Caco-2 (cell line): ENCODE measurements around the gene PPIA. TPM values are rescaled to one million over a fixed set of nuclear protein-coding genes. Genes with fewer than 3 reads are reported as not detected.
"Not testable (repeated sequence)": the region's sequence is repeated elsewhere in the genome, so short reads cannot be mapped to it uniquely, and the experiment has no call there.

Experiments used
- BruUV-seq: library from RNA; stranded (reverse); fragments of 400-500 nt; replicated peaks from 2 replicates; lab custom pipeline; 2021; lab: Mats Ljungman, UMichigan
- CTCF ChIA-PET: fragments of 300-600 bp; sonication (Branson Sonifier 250); formaldehyde crosslinking; loops from one replicate; lab custom pipeline; 2022; ENCODE audit warnings: antibody characterized with exemption; lab: Charles Lee
- POLR2A ChIA-PET: fragments of 300-600 bp; sonication (Branson Sonifier 250); formaldehyde crosslinking; loops from one replicate; lab custom pipeline; 2022; ENCODE audit warnings: antibody characterized with exemption; lab: Charles Lee
- DNase-seq, 2 experiments: peaks; one replicate each; pipeline versions ENCODE4 v3.0.0 to v3.0.0-alpha.2; 2020 to 2022
- H3K27me3 ChIP-seq: replicated peaks from 2 replicates; pipeline ENCODE4 v1.6.0; 2011; ENCODE audit warnings: low read length; ENCODE audit not compliant: control insufficient read depth, insufficient read depth
- H3K36me3 ChIP-seq: 2 replicates; pipeline ENCODE4 v1.5.1; 2011; ENCODE audit warnings: low read length; ENCODE audit not compliant: control insufficient read depth, insufficient read depth
- H3K4me1 ChIP-seq: fragments of 250-450 bp; sonication (Bioruptor Pico); 2 replicates; pipeline ENCODE4 v1.5.1; 2020; ENCODE audit warnings: mild to moderate bottlenecking
- H3K4me3 ChIP-seq: 2 replicates; pipeline ENCODE4 v1.5.1; 2011; ENCODE audit warnings: low read depth, mild to moderate bottlenecking, control low read depth, low read length
- H3K9me3 ChIP-seq: fragments of 250-450 bp; sonication (Bioruptor Pico); 2 replicates; pipeline ENCODE4 v1.5.1; 2020; ENCODE audit warnings: mild to moderate bottlenecking, moderate library complexity
- H3K27ac Mint-ChIP-seq: one replicate; pipeline ENCODE4 v1.8.0; 2022; ENCODE audit warnings: mixed read lengths; ENCODE audit not compliant: unreplicated experiment
- H3K27me3 Mint-ChIP-seq: one replicate; pipeline ENCODE4 v1.8.0; 2022; ENCODE audit warnings: mixed read lengths; ENCODE audit not compliant: insufficient read depth, unreplicated experiment
- H3K36me3 Mint-ChIP-seq: one replicate; pipeline ENCODE4 v1.8.0; 2022; ENCODE audit warnings: mild to moderate bottlenecking, mixed read lengths; ENCODE audit not compliant: insufficient read depth, unreplicated experiment
- H3K4me1 Mint-ChIP-seq: one replicate; pipeline ENCODE4 v1.8.0; 2022; ENCODE audit warnings: low read depth, mixed read lengths; ENCODE audit not compliant: unreplicated experiment
- H3K4me3 Mint-ChIP-seq: one replicate; pipeline ENCODE4 v1.8.0; 2022; ENCODE audit warnings: mild to moderate bottlenecking, moderate library complexity, mixed read lengths; ENCODE audit not compliant: unreplicated experiment
- H3K9me3 Mint-ChIP-seq: one replicate; pipeline ENCODE4 v1.8.0; 2022; ENCODE audit warnings: mixed read lengths; ENCODE audit not compliant: unreplicated experiment
- intact Hi-C: fragments of 100-400 bp; cut with micrococcal nuclease; formaldehyde crosslinking; loops from one replicate; pipeline ENCODE4 v1.10.0; 2022; ENCODE audit not compliant: unreplicated experiment
- total RNA-seq: library from RNA; stranded (reverse); gene quantifications from 2 replicates; pipeline ENCODE4 v1.2.3, GENCODE V29; 2022
- TF ChIP-seq, protein P1 (sequence below), 2 experiments: fragments of 200-600 bp in 1 of 2; IDR thresholded peaks; 1 replicate in 1 of 2; 2 replicates in 1 of 2; pipeline versions ENCODE4 v1.5.1 to v1.8.0; 2011 to 2022; ENCODE audit warnings: antibody characterized with exemption in 1 of 2, control low read depth in 1 of 2, inconsistent platforms in 1 of 2, low read depth in 1 of 2, low read length in 1 of 2, mild to moderate bottlenecking in 1 of 2, moderate library complexity in 1 of 2; ENCODE audit not compliant: insufficient read depth in 1 of 2, severe bottlenecking in 1 of 2, unreplicated experiment in 1 of 2

PPIA gene
- total RNA-seq, 1 experiment from 2014 or later, result 2,104 TPM

DNA sequence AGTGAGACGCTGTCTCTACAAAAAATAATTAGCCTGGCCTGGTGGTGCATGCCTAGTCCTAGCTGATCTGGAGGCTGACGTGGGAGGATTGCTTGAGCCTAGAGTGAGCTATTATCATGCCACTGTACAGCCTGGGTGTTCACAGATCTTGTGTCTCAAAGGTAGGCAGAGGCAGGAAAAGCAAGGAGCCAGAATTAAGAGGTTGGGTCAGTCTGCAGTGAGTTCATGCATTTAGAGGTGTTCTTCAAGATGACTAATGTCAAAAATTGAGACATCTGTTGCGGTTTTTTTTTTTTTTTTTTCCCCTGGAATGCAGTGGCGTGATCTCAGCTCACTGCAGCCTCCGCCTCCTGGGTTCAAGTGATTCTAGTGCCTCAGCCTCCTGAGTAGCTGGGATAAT lies 5.4 kb downstream of the PPIA start:
- Histone ChIP-seq H3K4me1 (0 out of 2 replicates have a peak, but pooled peaks cover 3% of the 10 kb centered on the region), H3K36me3 (peaks cover 12% of the 10 kb centered on the region), H3K4me3 (no peak overlapping the region), H3K27me3 (no peaks in the 10 kb centered on the region), H3K9me3 (no peaks in the 10 kb centered on the region)
- Mint-ChIP-seq H3K36me3 (peaks cover 94% of the 10 kb centered on the region), H3K9me3 (no peaks in the 10 kb centered on the region), H3K27ac (no peak overlapping the region), H3K4me3 (no peak overlapping the region), H3K4me1 (no peaks in the 10 kb centered on the region), H3K27me3 (no peaks in the 10 kb centered on the region)
- intact Hi-C loops, result no loop called here
- TF ChIP-seq, protein P1, sequence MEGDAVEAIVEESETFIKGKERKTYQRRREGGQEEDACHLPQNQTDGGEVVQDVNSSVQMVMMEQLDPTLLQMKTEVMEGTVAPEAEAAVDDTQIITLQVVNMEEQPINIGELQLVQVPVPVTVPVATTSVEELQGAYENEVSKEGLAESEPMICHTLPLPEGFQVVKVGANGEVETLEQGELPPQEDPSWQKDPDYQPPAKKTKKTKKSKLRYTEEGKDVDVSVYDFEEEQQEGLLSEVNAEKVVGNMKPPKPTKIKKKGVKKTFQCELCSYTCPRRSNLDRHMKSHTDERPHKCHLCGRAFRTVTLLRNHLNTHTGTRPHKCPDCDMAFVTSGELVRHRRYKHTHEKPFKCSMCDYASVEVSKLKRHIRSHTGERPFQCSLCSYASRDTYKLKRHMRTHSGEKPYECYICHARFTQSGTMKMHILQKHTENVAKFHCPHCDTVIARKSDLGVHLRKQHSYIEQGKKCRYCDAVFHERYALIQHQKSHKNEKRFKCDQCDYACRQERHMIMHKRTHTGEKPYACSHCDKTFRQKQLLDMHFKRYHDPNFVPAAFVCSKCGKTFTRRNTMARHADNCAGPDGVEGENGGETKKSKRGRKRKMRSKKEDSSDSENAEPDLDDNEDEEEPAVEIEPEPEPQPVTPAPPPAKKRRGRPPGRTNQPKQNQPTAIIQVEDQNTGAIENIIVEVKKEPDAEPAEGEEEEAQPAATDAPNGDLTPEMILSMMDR (IDR thresholded peaks at IDR 0.05; ENCODE audit: insufficient read depth in 1 of 2, low read depth in 1 of 2, low read length in 1 of 2, severe bottlenecking in 1 of 2, unreplicated experiment in 1 of 2), result no peak
- POLR2A ChIA-PET, result no interaction called here
- no peak for DNase-seq
- CTCF ChIA-PET, result interaction anchor here (0.5 kb wide), 1 partner anchor 291 kb away, joined by 3 read pairs; no protein-coding TSS in a partner anchor
- BruUV-seq, result no TSS peak

DNA sequence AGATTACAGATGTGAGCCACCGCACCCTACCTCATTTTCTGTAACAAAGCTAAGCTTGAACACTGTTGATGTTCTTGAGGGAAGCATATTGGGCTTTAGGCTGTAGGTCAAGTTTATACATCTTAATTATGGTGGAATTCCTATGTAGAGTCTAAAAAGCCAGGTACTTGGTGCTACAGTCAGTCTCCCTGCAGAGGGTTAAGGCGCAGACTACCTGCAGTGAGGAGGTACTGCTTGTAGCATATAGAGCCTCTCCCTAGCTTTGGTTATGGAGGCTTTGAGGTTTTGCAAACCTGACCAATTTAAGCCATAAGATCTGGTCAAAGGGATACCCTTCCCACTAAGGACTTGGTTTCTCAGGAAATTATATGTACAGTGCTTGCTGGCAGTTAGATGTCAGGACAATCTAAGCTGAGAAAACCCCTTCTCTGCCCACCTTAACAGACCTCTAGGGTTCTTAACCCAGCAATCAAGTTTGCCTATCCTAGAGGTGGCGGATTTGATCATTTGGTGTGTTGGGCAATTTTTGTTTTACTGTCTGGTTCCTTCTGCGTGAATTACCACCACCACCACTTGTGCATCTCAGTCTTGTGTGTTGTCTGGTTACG lies 6.0 kb downstream of the PPIA start:
- no TSS peak for BruUV-seq
- H3K4me1 ChIP-seq, result 0 out of 2 replicates have a peak, but pooled peaks cover 3% of the 10 kb centered on the region
- POLR2A ChIA-PET, result no interaction called here
- H3K36me3 Mint-ChIP-seq, result peaks cover 88% of the 10 kb centered on the region
- no peaks in the 10 kb centered on the region for H3K27me3 Mint-ChIP-seq
- CTCF ChIA-PET, result no interaction called here
- no peaks in the 10 kb centered on the region for H3K4me1 Mint-ChIP-seq
- no peaks in the 10 kb centered on the region for H3K9me3 Mint-ChIP-seq
- DNase-seq, result no peak
- H3K9me3 ChIP-seq, result no peaks in the 10 kb centered on the region
- no peak overlapping the region for H3K4me3 ChIP-seq
- no peak overlapping the region for H3K4me3 Mint-ChIP-seq
- TF ChIP-seq, protein P1 (IDR thresholded peaks at IDR 0.05; ENCODE audit: insufficient read depth in 1 of 2, low read depth in 1 of 2, low read length in 1 of 2, severe bottlenecking in 1 of 2, unreplicated experiment in 1 of 2), result no peak
- H3K27ac Mint-ChIP-seq, result peak overlapping the region; percentile 35
- H3K36me3 ChIP-seq, result peaks cover 12% of the 10 kb centered on the region
- no peaks in the 10 kb centered on the region for H3K27me3 ChIP-seq
- intact Hi-C loops, result no loop called here

DNA sequence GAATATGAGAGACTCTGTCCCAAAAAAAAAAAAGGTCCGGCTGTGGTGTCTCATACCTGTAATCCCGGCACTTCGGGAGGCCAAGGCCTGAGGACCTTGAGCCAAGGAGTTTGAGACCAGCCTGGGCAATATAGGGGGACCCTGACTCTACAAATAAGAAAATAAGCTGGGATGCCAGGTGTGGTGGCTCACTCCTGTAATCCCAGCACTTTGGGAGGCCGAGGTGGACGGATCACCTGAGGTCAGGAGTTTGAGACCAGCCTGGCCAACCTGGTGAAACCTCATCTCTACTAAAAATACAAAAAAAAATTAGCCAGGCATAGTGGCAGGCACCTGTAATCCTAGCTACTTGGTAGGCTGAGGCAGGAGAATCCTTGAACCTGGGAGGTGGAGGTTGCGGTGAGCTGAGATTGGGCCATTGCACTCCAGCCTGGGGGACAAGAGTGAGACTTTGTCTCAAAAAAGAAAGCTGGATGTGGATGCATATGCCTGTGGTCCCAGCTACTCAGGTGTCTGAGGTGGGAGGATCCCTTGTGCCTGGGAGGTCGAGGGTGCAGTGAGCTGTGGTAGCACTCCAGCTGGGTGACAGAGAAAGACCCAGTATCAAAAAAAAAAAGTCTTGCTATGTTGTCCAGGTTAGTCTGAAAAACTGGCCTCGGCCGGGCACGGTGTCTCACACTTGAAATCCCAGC lies 7.5 kb downstream of the PPIA start:
- H3K9me3 Mint-ChIP-seq, H3K4me3 Mint-ChIP-seq, DNase-seq, H3K27ac Mint-ChIP-seq, H3K4me1 ChIP-seq, H3K27me3 Mint-ChIP-seq, BruUV-seq, H3K4me1 Mint-ChIP-seq, H3K9me3 ChIP-seq, H3K4me3 ChIP-seq, intact Hi-C loops, CTCF ChIA-PET, H3K27me3 ChIP-seq: not testable (repeated sequence)
- POLR2A ChIA-PET, result interaction anchor here (0.7 to 1.0 kb wide), 2 partner anchors 44 to 95 kb away, joined by 3 read pairs; partner anchors contain the start of gene H2AZ2
- peaks cover 12% of the 10 kb centered on the region for H3K36me3 ChIP-seq
- H3K36me3 Mint-ChIP-seq, result peaks cover 73% of the 10 kb centered on the region
